ENCODE data around the gene ACOX2. TPM values are rescaled to one million over a fixed set of nuclear protein-coding genes. Genes with fewer than 3 reads are reported as not detected.

ACOX2 gene
- total RNA-seq, 1 experiment from 2014 or later = 0.85 TPM

DNA sequence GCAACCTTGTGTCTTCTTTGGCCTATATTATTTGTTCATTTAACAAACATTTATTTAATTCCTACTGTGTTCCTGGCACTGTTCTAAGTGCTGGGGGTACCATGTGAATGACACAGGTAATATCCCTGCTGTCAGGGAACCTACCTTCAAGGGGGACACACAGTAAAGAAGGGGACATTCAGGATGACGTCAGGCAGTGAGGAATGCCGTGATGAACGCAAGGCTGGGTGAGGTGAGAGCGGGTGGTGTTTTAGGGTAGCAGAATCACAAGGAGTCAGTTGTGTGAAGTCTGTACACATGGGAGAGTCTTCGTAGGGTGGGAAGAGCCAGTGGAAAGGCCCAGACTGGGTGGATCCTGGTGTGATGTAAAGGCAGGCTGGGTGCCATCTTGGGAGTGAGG, 41.9 kb upstream of the ACOX2 start:
- no peak overlapping the region for H3K4ac ChIP-seq (ENCODE audit: low read depth, low read length)
- no peak overlapping the region for H2BK5ac ChIP-seq (ENCODE audit: insufficient read length, low read length)
- H4K5ac ChIP-seq (ENCODE audit: insufficient read length, low read depth, low read length) = no peak overlapping the region
- H4K91ac ChIP-seq (ENCODE audit: insufficient read length, low read depth, low read length) = no peak overlapping the region
- no peaks in the 10 kb centered on the region; the same call in 1 of the 2 replicates for H3K27me3 ChIP-seq (ENCODE audit: insufficient read depth, low read length)
- H3K23ac ChIP-seq (ENCODE audit: insufficient read length, low read depth, low read length) = no peak overlapping the region
- no peak overlapping the region for H2AK5ac ChIP-seq (ENCODE audit: insufficient read length, low read length)
- H3K4me3 Mint-ChIP-seq = no peak overlapping the region; a peak in 1 of 5 replicates
- H3K79me1 ChIP-seq (ENCODE audit: insufficient read depth, low read depth, low read length, poor library complexity, severe bottlenecking) = no peaks in the 10 kb centered on the region
- DNase-seq = no peak
- H3K9me3 Mint-ChIP-seq = no peaks in the 10 kb centered on the region; a peak in 1 of 5 replicates
- H4K8ac ChIP-seq (replicated peaks; ENCODE audit: insufficient read length, low read depth, low read length) = no peak overlapping the region
- peak overlapping the region in 1 of 3 experiments; percentile 6; a peak in 1 of 7 replicates for H3K27ac Mint-ChIP-seq
- H2BK120ac ChIP-seq (ENCODE audit: low read depth, low read length, poor library complexity, severe bottlenecking) = no peak overlapping the region
- H3K27ac ChIP-seq (ENCODE audit: insufficient read length, low read depth, low read length) = no peak overlapping the region
- H3K27me3 Mint-ChIP-seq (ENCODE audit: low read depth) = peaks cover 42% of the 10 kb centered on the region
- no peak overlapping the region for H2AFZ ChIP-seq (ENCODE audit: low read length)
- H3K18ac ChIP-seq (ENCODE audit: insufficient read length, low read depth, low read length) = no peak overlapping the region
- H3K4me1 ChIP-seq (ENCODE audit: insufficient read depth, low read length) = no peaks in the 10 kb centered on the region; the same call in 1 of the 2 replicates
- no peak overlapping the region for H3T11ph ChIP-seq (ENCODE audit: low read length)
- no peak overlapping the region for H2BK15ac ChIP-seq (ENCODE audit: low read depth, low read length)
- H3K4me2 ChIP-seq (ENCODE audit: insufficient read depth, insufficient read length, low read length) = no peak overlapping the region
- H3K79me2 ChIP-seq (ENCODE audit: insufficient read depth, low read length) = no peaks in the 10 kb centered on the region
- peaks cover 29 to 46% of the 10 kb centered on the region in 2 experiments for H3K4me1 Mint-ChIP-seq
- no peak overlapping the region for H2BK20ac ChIP-seq (ENCODE audit: low read depth, low read length, poor library complexity, severe bottlenecking)
- H3K23me2 ChIP-seq (ENCODE audit: insufficient read length, low read depth, low read length, poor library complexity, severe bottlenecking) = no peaks in the 10 kb centered on the region
- WGBS (ENCODE audit: extremely low coverage, insufficient read length, low lambda C conversion rate) = no CpG with 5 or more reads among the region's 5 CpGs
- no peaks in the 10 kb centered on the region for H3K36me3 Mint-ChIP-seq (ENCODE audit: insufficient read depth in 1 of 3, low read depth in 3 of 3)
- H3K9ac ChIP-seq (ENCODE audit: extremely low read depth, insufficient read length, low read length) = no peak overlapping the region
- H3K14ac ChIP-seq (ENCODE audit: insufficient read depth, low read length) = no peak overlapping the region
- H3K56ac ChIP-seq (ENCODE audit: insufficient read length, low read depth, low read length) = no peak overlapping the region
- no peak overlapping the region for H2BK12ac ChIP-seq (ENCODE audit: insufficient read length, low read depth, low read length)
- no peaks in the 10 kb centered on the region for H4K20me1 ChIP-seq (ENCODE audit: control insufficient read depth, insufficient read depth, insufficient read length)
- TF ChIP-seq, protein P1, sequence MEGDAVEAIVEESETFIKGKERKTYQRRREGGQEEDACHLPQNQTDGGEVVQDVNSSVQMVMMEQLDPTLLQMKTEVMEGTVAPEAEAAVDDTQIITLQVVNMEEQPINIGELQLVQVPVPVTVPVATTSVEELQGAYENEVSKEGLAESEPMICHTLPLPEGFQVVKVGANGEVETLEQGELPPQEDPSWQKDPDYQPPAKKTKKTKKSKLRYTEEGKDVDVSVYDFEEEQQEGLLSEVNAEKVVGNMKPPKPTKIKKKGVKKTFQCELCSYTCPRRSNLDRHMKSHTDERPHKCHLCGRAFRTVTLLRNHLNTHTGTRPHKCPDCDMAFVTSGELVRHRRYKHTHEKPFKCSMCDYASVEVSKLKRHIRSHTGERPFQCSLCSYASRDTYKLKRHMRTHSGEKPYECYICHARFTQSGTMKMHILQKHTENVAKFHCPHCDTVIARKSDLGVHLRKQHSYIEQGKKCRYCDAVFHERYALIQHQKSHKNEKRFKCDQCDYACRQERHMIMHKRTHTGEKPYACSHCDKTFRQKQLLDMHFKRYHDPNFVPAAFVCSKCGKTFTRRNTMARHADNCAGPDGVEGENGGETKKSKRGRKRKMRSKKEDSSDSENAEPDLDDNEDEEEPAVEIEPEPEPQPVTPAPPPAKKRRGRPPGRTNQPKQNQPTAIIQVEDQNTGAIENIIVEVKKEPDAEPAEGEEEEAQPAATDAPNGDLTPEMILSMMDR (conservative IDR thresholded peaks at IDR 0.05) = no peak
- H3K9me3 ChIP-seq (ENCODE audit: control insufficient read depth, low read depth, low read length) = no peaks in the 10 kb centered on the region
